GM21381 (cell line): Measurements from ENCODE around the gene POU5F2.

Experiments used
- ATAC-seq: cut with Tn5 transposase; IDR thresholded peaks from one replicate; pipeline ENCODE4 v1.9.1; 2021; ENCODE audit warnings: mild to moderate bottlenecking, moderate library complexity; ENCODE audit not compliant: unreplicated experiment

POU5F2 gene

DNA sequence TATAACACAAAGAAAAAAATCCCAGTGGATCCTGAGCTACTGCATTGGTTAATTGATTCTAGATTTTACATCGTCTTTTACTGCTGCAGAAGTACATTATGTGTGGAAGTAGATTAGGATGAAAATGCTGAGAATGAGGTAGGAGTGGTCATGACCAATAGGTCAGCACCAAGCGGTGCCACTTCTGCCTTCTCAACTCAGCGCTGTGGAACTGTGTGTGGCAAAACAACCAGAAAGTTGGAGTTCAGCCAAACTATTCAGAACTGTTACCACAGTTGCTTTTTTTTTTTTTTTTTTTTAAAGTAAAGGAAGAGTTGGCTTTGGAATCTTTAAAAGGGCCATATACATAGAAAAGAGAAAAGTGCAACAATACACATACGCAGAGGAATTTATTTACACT is 24.2 kb downstream of the POU5F2 start:
- no peak for ATAC-seq

GRCh38 chr5:93716453-93716852 is 24.9 kb downstream of the POU5F2 start:
- ATAC-seq = no peak

DNA sequence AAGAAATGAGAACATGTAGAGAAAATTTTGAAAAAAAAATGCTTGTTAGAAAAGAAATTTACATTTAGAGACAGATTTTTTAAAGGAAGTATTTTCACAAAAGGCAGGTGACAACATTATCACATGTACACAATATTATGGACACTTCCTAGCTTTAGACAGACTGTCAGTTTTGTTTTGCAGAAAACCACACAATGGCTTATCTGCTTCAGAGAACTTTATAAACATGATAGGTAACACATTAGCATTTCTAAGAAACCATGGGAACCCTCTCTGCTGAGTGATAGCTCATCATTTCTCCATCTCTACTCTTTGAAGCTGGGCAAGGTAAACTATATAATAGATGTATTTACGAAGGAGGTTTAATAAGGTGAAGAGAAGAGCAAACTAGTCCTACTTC is 25.6 kb downstream of the POU5F2 start:
- no peak for ATAC-seq

DNA sequence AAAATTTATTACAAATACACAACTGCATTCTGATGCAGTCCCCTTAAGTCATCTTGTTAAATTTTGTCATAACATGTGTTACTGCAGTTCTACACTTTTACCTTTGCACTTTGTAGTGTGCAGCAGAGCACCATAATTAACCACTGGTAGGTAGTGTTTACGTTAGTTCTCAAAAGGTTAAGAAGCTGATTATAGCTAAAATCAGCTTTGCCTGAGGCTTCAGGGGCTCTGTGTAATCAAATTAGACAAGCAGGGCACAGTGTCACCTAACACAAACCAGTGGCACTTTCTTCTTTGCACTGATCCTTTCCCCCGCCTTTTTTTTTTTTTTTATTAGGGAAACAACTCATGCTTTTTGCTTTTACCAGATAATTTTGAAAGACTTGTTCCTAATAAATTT is 26.1 kb downstream of the POU5F2 start:
- ATAC-seq = no peak

DNA sequence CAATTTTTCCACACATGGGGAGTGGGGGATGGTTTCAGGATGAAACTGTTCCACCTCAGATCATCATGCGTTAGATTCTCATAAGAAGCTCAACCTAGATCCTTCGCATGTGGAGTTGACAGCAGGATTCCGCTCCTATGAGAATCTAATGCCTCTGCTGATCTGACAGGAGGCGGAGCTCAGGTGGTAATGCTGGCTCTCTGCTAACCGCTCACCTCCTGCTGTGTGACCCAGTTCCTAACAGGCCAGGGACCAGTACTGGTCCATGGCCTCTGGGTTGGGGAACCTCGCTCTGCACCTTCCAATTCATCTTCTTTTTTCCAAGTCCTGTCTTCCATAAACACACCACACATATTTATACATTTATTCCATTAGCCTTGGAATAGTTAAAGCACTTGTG is 33.0 kb downstream of the POU5F2 start:
- no peak for ATAC-seq

DNA sequence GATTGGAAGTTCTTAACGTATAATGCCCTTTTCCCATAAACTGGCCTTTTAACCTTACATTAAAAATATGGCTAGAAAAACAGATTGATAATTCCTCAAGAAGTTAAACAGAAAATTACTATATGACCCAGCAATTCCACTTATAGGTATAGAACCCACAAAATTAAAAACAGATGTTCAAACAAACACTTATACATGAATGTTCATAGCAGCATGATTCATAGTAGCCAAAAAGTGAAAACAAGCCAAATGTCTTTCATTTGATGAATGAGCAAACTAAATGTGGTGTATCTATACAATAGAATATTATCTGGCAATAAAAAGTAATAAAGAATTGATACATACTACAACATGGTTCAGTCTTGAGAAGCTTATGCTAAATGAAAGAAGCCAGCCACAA is 35.5 kb downstream of the POU5F2 start:
- ATAC-seq = no peak

DNA sequence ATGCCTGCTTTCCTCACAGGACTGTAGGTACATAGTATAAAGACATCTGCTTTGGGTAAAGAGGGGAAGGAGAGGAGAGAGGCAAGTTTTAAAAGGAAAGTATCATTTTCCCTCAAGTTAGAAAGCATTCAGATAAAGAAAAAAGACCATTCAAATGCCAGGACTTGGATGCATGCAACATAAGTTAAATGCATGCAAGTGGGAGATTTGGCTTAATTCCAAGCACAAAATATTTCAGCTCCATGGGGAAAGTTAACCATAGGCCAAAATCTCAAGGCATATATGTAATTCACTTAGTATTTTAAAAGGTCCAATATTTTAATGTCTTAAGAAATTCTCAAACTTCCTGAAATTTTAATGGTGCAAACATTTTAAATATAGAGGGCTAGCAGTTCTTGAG is 36.4 kb downstream of the POU5F2 start:
- ATAC-seq = no peak

DNA sequence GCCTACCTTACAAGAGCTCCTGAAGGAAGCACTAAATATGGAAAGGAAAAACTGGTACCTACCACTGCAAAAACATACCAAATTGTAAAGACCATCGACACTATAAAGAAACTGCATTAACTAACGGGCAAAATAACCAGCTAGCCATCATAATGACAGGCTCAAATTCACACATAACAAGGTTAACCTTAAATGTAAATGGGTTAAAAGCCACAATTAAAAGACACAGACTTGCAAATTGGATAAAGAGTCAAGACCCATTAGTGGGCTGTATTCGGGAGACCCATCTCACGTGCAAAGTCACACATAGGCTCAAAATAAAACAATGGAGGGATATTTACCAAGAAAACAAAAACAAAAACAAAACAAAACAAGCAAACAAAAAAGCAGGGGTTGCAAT is 49.4 kb downstream of the POU5F2 start:
- ATAC-seq = no peak
